OCI-LY7 (cell line): ENCODE results near the gene RXFP1. TPM values are rescaled to one million over a fixed set of nuclear protein-coding genes. Genes with fewer than 3 reads are reported as not detected.

Experiments used
- BruUV-seq: library from RNA; stranded (reverse); fragments of 400-500 nt; replicated peaks from 2 replicates; lab custom pipeline; 2021; lab: Mats Ljungman, UMichigan
- CTCF ChIA-PET: fragments of 300-600 bp; sonication (Branson Sonifier 250); formaldehyde crosslinking; loops from one replicate; lab custom pipeline; 2022; ENCODE audit warnings: antibody characterized with exemption; ENCODE audit not compliant: unreplicated experiment; lab: Charles Lee
- POLR2A ChIA-PET: fragments of 300-600 bp; sonication (Branson Sonifier 250); formaldehyde crosslinking; loops from one replicate; lab custom pipeline; 2022; ENCODE audit warnings: antibody characterized with exemption; lab: Charles Lee
- DNase-seq: peaks from one replicate; pipeline ENCODE4 v3.0.0-alpha.2; 2015; ENCODE audit warnings: low spot score
- H2AFZ ChIP-seq: fragments of 200-600 bp; sonication (generic), shearing (Covaris generic); 2 replicates; pipeline ENCODE4 v1.6.1; 2014; ENCODE audit warnings: mild to moderate bottlenecking, antibody characterized with exemption, low read length, moderate library complexity
- H3K27ac ChIP-seq: fragments of 200-600 bp; sonication (generic); 2 replicates; pipeline ENCODE4 v1.5.1; 2014; ENCODE audit warnings: mixed run types, low read depth, mild to moderate bottlenecking, moderate library complexity, low read length, inconsistent platforms; ENCODE audit not compliant: poor library complexity, severe bottlenecking
- H3K36me3 ChIP-seq: fragments of 200-600 bp; sonication (generic); 2 replicates; pipeline ENCODE4 v1.6.1; 2014; ENCODE audit warnings: mild to moderate bottlenecking, antibody characterized with exemption, low read length, moderate library complexity, mixed read lengths; ENCODE audit not compliant: insufficient read depth
- H3K4me1 ChIP-seq: fragments of 200-600 bp; sonication (generic); 2 replicates; pipeline ENCODE4 v1.5.1; 2014; ENCODE audit warnings: mild to moderate bottlenecking, low read length; ENCODE audit not compliant: insufficient read depth, poor library complexity, severe bottlenecking
- H3K4me2 ChIP-seq: fragments of 200-600 bp; sonication (generic); 2 replicates; pipeline ENCODE4 v1.6.1; 2014; ENCODE audit warnings: mild to moderate bottlenecking, low read length
- H3K4me3 ChIP-seq: fragments of 200-600 bp; sonication (generic); 2 replicates; pipeline ENCODE4 v1.5.1; 2014; ENCODE audit warnings: mild to moderate bottlenecking, low read depth, low read length; ENCODE audit not compliant: poor library complexity, severe bottlenecking
- H3K79me2 ChIP-seq: fragments of 200-600 bp; sonication (generic); 2 replicates; pipeline ENCODE4 v1.6.1; 2016; ENCODE audit warnings: low read depth, mild to moderate bottlenecking, low read length, moderate library complexity, mixed read lengths; ENCODE audit not compliant: insufficient read depth
- H3K9me2 ChIP-seq: fragments of 200-600 bp; sonication (generic); 2 replicates; pipeline ENCODE4 v1.6.1; 2016; ENCODE audit warnings: mild to moderate bottlenecking, low read length, mixed read lengths; ENCODE audit not compliant: insufficient read depth
- H3K9me3 ChIP-seq: fragments of 200-600 bp; sonication (generic); 2 replicates; pipeline ENCODE4 v1.6.1; 2014; ENCODE audit warnings: mild to moderate bottlenecking, mixed run types, low read length, mixed read lengths
- H4K20me1 ChIP-seq: fragments of 200-600 bp; sonication (generic); 2 replicates; pipeline ENCODE4 v1.6.1; 2014; ENCODE audit warnings: mild to moderate bottlenecking, antibody characterized with exemption, low read length, moderate library complexity, mixed read lengths; ENCODE audit not compliant: insufficient read depth
- CTCF ChIP-seq: fragments of 200-600 bp; sonication (generic); conservative IDR thresholded peaks from 2 replicates; pipeline ENCODE4 v1.5.1; 2014; ENCODE audit warnings: mild to moderate bottlenecking, antibody characterized with exemption, low read length, moderate library complexity, mixed read lengths
- EZH2phosphoT487 ChIP-seq: fragments of 200-600 bp; sonication (generic); IDR thresholded peaks from 2 replicates; pipeline ENCODE4 v1.6.1; 2018; ENCODE audit warnings: low read depth, borderline replicate concordance, mild to moderate bottlenecking, mixed run types, antibody characterized with exemption, low read length, moderate library complexity, mixed read lengths
- intact Hi-C: fragments of 100-400 bp; cut with micrococcal nuclease; formaldehyde crosslinking; loops from one replicate; pipeline ENCODE4 v1.10.0; 2022; ENCODE audit not compliant: unreplicated experiment
- total RNA-seq, 2 experiments: library from RNA; depleted of rRNA in 1 of 2; stranded (reverse); fragments of >200 nt in 1 of 2; shearing (Covaris generic) in 1 of 2; gene quantifications; 2 replicates each; pipeline ENCODE4 v1.2.3, GENCODE V29; 2014 to 2022

Gene RXFP1
- total RNA-seq, 2 experiments from 2014 or later, result not detected

- CTCF ChIA-PET, result no interaction called here
Measured at GRCh38 chr4:158649111-158649680, 127.5 kb downstream of the RXFP1 start.

GRCh38 chr4:158652920-158653319 lies 131.2 kb downstream of the RXFP1 start:
- H3K9me3 ChIP-seq, result no peaks in the 10 kb centered on the region
- no peaks in the 10 kb centered on the region for H3K9me2 ChIP-seq
- H3K79me2 ChIP-seq, result no peaks in the 10 kb centered on the region
- ChIA-PET POLR2A (no interaction called here), CTCF (no interaction called here)
- no peaks in the 10 kb centered on the region for H3K36me3 ChIP-seq
- no peak overlapping the region for H3K27ac ChIP-seq
- DNase-seq, result no peak
- H3K4me3 ChIP-seq, result no peak overlapping the region
- peak overlapping the region; percentile 70 for H2AFZ ChIP-seq
- intact Hi-C loops, result no loop called here
- H4K20me1 ChIP-seq, result no peaks in the 10 kb centered on the region
- BruUV-seq, result no TSS peak
- H3K4me2 ChIP-seq, result peak overlapping the region; percentile 11; the same call in 1 of the 2 replicates
- no peak for TF ChIP-seq EZH2phosphoT487
- TF ChIP-seq CTCF, result no peak
- H3K4me1 ChIP-seq, result no peaks in the 10 kb centered on the region

More at GRCh38 chr4:158649111-158649680, 127.5 kb downstream of the RXFP1 start:
- Histone ChIP-seq H3K4me3 (no peak overlapping the region), H3K79me2 (no peaks in the 10 kb centered on the region), H3K9me2 (no peaks in the 10 kb centered on the region), H2AFZ (no peak overlapping the region), H3K36me3 (no peaks in the 10 kb centered on the region), H4K20me1 (no peaks in the 10 kb centered on the region), H3K27ac (no peak overlapping the region), H3K4me1 (no peaks in the 10 kb centered on the region), H3K4me2 (no peak overlapping the region), H3K9me3 (no peaks in the 10 kb centered on the region)
- no peak for DNase-seq
- BruUV-seq, result no TSS peak
- intact Hi-C loops, result no loop called here
- POLR2A ChIA-PET, result no interaction called here
- TF ChIP-seq CTCF (no peak), EZH2phosphoT487 (no peak)

- no TSS peak for BruUV-seq
Measured at GRCh38 chr4:158656439-158656838, 134.8 kb downstream of the RXFP1 start.

More at GRCh38 chr4:158656439-158656838, 134.8 kb downstream of the RXFP1 start:
- Histone ChIP-seq H3K9me3 (no peaks in the 10 kb centered on the region), H3K4me1 (no peaks in the 10 kb centered on the region), H3K4me3 (no peak overlapping the region), H3K4me2 (no peak overlapping the region), H3K27ac (no peak overlapping the region), H4K20me1 (no peaks in the 10 kb centered on the region), H2AFZ (no peak overlapping the region), H3K9me2 (no peaks in the 10 kb centered on the region), H3K79me2 (no peaks in the 10 kb centered on the region), H3K36me3 (no peaks in the 10 kb centered on the region)
- intact Hi-C loops, result no loop called here
- POLR2A ChIA-PET, result interaction anchor here (0.6 to 0.7 kb wide), 3 partner anchors 26 to 445 kb away, joined by 3 to 4 read pairs (median 4); no protein-coding TSS in a partner anchor
- CTCF ChIA-PET, result interaction anchor here (0.6 kb wide), 1 partner anchor 496 kb away, joined by 4 read pairs; no protein-coding TSS in a partner anchor
- DNase-seq, result no peak
- TF ChIP-seq EZH2phosphoT487 (no peak), CTCF (no peak)
